NOMO-1 treated with dmso at 0.1 percent for 144 hours (cell line): ENCODE data around the gene HLA-DQB1.

Experiments used
- DNase-seq: peaks from one replicate; lab custom pipeline; 2025; ENCODE audit not compliant: unreplicated experiment; lab: John Stamatoyannopoulos, UW

Gene HLA-DQB1

GRCh38 chr6:32627831-32628230, 38.6 kb downstream of the HLA-DQB1 start:
- peak; percentile 25 for DNase-seq

- no peak for DNase-seq
Observed at GRCh38 chr6:32627249-32627648, 39.2 kb downstream of the HLA-DQB1 start.

DNA sequence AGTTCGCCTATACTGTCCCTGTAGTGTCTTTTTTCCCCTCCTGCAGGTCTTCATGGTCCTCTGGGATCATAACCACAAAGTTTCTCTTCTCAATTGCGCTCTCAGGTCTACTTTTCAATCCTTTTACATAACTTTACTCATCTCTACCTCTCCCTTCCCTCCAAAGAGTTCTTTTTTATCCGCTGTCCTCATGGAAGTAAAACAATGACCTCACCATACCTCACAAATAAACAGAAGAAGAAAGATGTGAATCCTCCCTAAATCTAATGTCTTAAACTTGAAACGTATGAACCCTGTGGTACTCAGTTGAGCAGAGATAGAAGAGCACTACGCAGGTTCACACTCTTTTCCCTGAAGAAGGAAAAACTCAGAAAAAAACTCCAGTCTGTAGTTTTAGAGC, 41.3 kb downstream of the HLA-DQB1 start:
- DNase-seq, result no peak

- DNase-seq, result no peak
Observed at GRCh38 chr6:32624565-32624964, 41.9 kb downstream of the HLA-DQB1 start.

GRCh38 chr6:32623693-32624092, 42.8 kb downstream of the HLA-DQB1 start:
- DNase-seq, result peak; percentile 85

DNA sequence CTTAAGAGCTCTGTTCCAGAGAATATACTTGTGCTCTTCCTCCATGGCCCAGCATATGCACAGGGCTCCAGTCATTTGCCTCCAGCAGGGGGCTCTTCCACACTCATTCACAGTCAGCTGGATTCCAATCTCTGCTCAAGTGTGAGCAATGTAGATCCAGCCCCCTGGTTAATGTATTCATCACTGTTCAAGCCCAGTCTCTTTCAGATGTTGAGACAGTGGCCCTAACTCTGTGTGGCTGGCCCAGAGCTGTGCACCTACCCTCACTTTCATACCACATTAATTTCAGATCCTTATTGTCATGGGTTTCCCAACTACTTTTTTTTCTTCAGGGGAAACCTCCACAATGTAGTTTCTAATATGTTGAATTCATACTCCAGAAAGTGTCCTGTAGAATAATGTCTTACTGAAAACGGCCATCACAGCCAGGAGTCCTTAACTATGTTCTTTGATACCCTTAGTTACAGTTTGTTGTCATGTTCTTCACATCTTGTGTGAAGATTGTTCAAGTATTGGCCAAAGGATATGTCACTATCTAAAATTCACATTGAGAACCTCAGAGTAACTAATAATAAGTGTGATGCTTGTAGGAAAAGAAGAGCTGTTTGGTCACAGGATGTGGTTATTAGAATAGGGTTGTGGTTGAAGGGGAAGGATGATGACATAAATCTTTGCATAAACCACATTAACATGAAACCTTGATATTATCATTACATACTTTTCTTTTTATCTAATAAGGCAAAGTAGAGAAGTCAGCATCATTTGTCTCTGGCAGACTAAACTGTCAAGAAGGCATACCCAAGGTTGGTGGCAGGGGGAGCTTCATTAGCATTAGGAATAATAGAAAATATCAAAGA, 43.7 kb downstream of the HLA-DQB1 start:
- DNase-seq, result peak; percentile 66

DNA sequence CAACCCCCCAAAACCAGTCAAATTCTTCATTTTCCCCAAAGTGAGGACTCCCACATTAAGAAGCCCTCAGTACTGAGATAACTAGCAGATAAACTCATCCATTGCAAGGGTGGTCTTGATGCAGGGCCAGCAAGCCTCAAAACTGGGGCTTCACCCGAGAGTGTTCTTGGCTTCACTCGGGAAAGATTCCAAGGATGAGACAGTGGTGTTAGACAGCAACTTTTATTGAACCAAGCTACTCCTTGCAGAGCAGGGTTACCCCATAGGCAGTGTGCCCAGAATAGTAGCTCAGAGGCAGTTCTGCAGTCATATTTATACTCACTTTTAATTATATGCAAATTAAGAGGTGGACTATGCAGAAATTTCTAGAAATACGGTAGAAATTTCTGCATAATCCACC, 45.1 kb downstream of the HLA-DQB1 start:
- no peak for DNase-seq

DNA sequence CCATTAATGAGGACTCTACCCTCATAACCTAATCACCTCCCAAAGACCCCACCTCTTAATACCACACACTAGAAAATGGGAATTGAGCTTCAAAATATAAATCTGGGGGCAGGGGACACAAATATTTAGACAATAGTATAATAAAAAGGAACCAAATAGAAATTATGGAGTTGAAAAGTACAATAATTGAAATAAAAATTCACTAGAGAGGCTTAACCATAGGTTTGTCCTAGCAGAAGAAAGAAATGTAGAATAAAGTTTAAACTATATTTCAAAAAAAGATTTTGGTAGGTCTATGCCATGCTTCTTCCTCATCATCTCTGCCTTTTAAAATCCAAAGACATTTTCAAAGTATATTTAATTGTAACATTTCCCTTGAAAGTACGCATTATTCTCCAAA, 48.7 kb downstream of the HLA-DQB1 start:
- DNase-seq, result no peak

- no peak for DNase-seq
Observed at GRCh38 chr6:32615885-32616532, 50.4 kb downstream of the HLA-DQB1 start.

DNA sequence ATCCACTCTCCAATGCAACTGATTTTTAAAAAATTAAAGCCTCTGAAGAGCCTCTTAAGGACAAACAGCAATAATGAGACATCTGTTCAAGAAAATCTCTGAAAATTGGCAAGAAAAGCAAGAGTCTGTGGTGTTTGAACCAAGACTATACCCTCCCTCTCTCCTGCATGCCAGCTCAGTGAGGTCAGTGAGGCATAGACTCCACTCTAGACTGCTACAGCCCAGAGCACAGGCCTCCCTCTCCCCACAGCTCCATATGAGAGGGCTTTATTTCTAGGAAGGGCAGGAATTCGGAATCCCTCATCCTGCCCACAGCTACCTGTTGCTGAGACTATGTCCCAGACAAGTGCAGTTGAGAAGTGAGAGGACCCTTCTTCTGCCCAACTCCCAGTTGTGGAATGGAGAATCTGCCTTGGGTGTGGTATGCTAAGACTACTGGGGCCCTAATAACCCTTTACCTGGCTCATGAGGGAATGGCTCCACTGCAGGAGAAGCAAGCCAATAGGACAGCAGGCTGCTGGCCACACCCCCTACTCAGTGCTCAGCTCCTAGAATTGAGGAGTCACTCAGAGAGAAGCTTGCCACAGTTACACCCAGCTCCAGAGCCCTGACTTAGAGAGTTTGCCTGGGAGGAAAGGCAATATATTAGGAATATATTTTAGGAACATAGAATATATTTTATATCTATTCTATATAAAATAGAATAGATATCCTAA, 51.9 kb downstream of the HLA-DQB1 start:
- DNase-seq, result no peak

GRCh38 chr6:32613475-32613874, 53.0 kb downstream of the HLA-DQB1 start:
- no peak for DNase-seq

DNA sequence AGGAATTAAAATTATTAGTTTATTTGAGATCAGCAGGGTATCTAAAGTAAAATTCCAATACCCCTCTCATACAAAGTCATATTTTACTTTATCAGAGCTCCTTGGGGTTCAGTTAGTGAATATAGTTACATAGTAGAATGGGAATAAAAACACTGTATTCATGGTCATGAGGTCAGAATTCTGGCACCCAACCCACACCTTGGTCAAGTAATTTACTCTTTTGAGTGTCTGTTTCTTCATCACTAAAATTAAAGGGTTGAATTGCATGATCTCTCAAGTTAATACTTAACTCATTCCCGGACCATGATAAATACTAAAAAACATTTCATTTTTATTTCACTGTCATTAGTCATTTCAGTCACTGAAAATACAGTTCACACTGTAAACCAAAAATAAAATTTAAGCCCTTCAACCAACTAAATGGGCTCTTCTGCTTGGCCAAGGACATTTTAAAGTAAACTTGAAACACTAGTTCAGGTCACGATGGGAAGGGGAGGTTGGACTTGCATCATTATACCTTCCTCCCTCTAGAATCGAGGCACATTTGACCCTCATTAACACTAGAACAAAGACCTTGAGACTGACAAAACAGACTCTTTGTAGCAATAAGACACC, 55.7 kb downstream of the HLA-DQB1 start:
- no peak for DNase-seq

DNA sequence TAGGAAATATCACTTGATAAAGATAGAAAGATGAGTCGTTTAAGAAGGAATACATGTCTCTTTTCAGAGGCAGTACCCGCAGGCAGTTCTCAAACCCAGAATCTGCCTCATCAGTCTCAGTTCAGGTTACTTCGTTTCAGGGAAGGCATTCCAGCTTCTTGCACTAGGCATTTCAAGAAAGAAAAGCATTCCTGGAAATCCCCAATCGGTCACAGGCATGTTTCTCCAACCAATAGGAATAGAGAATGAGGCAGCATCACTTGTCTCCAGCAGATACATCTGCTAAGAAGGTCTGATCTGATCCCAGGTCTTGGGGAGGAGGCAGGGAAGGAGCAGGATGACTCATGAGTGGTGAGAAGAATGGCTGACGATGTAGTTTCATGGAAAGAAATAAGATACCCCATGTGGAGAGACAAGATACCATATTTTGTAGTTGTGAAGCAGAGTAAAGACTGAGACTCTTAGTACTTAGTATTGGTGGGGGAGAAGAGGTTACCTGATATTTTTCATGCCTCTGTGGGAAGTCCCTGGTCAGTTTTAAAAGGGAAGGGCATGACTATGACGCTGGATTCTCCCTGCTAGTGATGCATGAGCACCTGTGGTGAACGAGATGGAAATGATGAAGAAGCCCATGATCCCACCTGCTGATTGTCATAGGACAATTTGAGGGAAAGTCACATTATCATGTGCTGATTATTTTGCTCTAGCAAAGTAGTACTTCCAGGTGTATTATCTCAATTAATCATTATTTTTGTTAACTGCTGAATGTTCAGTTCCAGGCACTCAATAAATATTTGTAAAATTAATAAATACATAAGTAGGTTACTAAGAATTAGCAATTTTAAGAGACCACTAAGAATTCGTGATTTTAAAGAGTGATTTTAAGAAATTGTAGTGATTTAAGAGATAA, 56.5 kb downstream of the HLA-DQB1 start:
- peak; percentile 86 for DNase-seq
